HG03558 (cell line): ENCODE results near the gene STRBP.

ENCODE experiments used
- ATAC-seq: cut with Tn5 transposase; IDR thresholded peaks from one replicate; pipeline ENCODE4 v1.9.1; 2021; ENCODE audit warnings: moderate number of reproducible peaks; ENCODE audit not compliant: unreplicated experiment; ENCODE audit errors: extremely low read depth

STRBP gene

GRCh38 chr9:123150708-123151503, 117.5 kb downstream of the STRBP start:
- no peak for ATAC-seq

- no peak for ATAC-seq
Observed at GRCh38 chr9:123149067-123149466, 119.3 kb downstream of the STRBP start.

- no peak for ATAC-seq
Observed at GRCh38 chr9:123138163-123138562, 130.2 kb downstream of the STRBP start.

- ATAC-seq = no peak
Observed at GRCh38 chr9:123135430-123135829, 133.0 kb downstream of the STRBP start.

- ATAC-seq = no peak
Observed at GRCh38 chr9:123132696-123133095, 135.7 kb downstream of the STRBP start.

- no peak for ATAC-seq
Observed at GRCh38 chr9:123131993-123132392, 136.4 kb downstream of the STRBP start.

- no peak for ATAC-seq
Observed at GRCh38 chr9:123131258-123131657, 137.1 kb downstream of the STRBP start.

- no peak for ATAC-seq
Observed at GRCh38 chr9:123129423-123129822, 139.0 kb downstream of the STRBP start.

- no peak for ATAC-seq
Observed at GRCh38 chr9:123128591-123128990, 139.8 kb downstream of the STRBP start.

GRCh38 chr9:123127512-123128075, 140.8 kb downstream of the STRBP start:
- ATAC-seq = no peak

- ATAC-seq = no peak
Observed at GRCh38 chr9:123121457-123121856, 146.9 kb downstream of the STRBP start.

GRCh38 chr9:123120953-123121352, 147.4 kb downstream of the STRBP start:
- no peak for ATAC-seq

- ATAC-seq = no peak
Observed at GRCh38 chr9:123120131-123120530, 148.3 kb downstream of the STRBP start.

- ATAC-seq = no peak
Observed at GRCh38 chr9:123119566-123119965, 148.8 kb downstream of the STRBP start.

- no peak for ATAC-seq
Observed at GRCh38 chr9:123116036-123116435, 152.3 kb downstream of the STRBP start.

- no peak for ATAC-seq
Observed at GRCh38 chr9:123115146-123115913, 153.1 kb downstream of the STRBP start.

GRCh38 chr9:123113185-123113584, 155.2 kb downstream of the STRBP start:
- ATAC-seq = no peak

- no peak for ATAC-seq
Observed at GRCh38 chr9:123112015-123112975, 156.1 kb downstream of the STRBP start.

GRCh38 chr9:123111427-123112014, 156.9 kb downstream of the STRBP start:
- no peak for ATAC-seq
